GM23248 (cell line): ENCODE results near the gene GANC. TPM values are rescaled to one million over a fixed set of nuclear protein-coding genes. Genes with fewer than 3 reads are reported as not detected.

Experiments
- DNase-seq: peaks from one replicate; pipeline ENCODE4 v3.0.0-alpha.2; 2015
- H2AFZ ChIP-seq: fragments of 200-600 bp; sonication (generic); 2 replicates; pipeline ENCODE4 v1.6.1; 2016; ENCODE audit warnings: antibody characterized with exemption
- H3F3A ChIP-seq: fragments of 200-600 bp; sonication (generic); 2 replicates; pipeline ENCODE4 v1.6.1; 2016; ENCODE audit warnings: mild to moderate bottlenecking, antibody characterized with exemption, mixed run types; ENCODE audit not compliant: insufficient read depth
- H3K27ac ChIP-seq: fragments of 200-600 bp; sonication (generic); 2 replicates; pipeline ENCODE4 v1.5.1; 2016; ENCODE audit warnings: mild to moderate bottlenecking
- H3K27me3 ChIP-seq: fragments of 200-600 bp; sonication (generic); replicated peaks from 2 replicates; pipeline ENCODE4 v1.6.1; 2016; ENCODE audit warnings: mild to moderate bottlenecking; ENCODE audit not compliant: insufficient read depth
- H3K36me3 ChIP-seq: fragments of 200-600 bp; sonication (generic); 2 replicates; pipeline ENCODE4 v1.6.1; 2016; ENCODE audit warnings: low read depth, mild to moderate bottlenecking
- H3K4me1 ChIP-seq: fragments of 200-600 bp; sonication (generic); 2 replicates; pipeline ENCODE4 v1.6.1; 2016; ENCODE audit warnings: mild to moderate bottlenecking; ENCODE audit not compliant: insufficient read depth
- H3K4me2 ChIP-seq: fragments of 200-600 bp; sonication (generic); one replicate; pipeline ENCODE4 v1.6.1; 2016; ENCODE audit warnings: mild to moderate bottlenecking; ENCODE audit not compliant: unreplicated experiment
- H3K4me3 ChIP-seq: fragments of 200-600 bp; sonication (generic); 2 replicates; pipeline ENCODE4 v1.5.1; 2016; ENCODE audit warnings: mild to moderate bottlenecking
- H3K79me2 ChIP-seq: fragments of 200-600 bp; sonication (generic); 2 replicates; pipeline ENCODE4 v1.6.1; 2016; ENCODE audit warnings: mild to moderate bottlenecking; ENCODE audit not compliant: insufficient read depth
- H3K9ac ChIP-seq: fragments of 200-600 bp; sonication (generic); 2 replicates; pipeline ENCODE4 v1.6.1; 2016; ENCODE audit warnings: mild to moderate bottlenecking
- H3K9me2 ChIP-seq: fragments of 200-600 bp; sonication (generic); 2 replicates; pipeline ENCODE4 v1.6.1; 2016; ENCODE audit warnings: mixed run types, mild to moderate bottlenecking, moderate library complexity; ENCODE audit not compliant: insufficient read depth
- H3K9me3 ChIP-seq: fragments of 200-600 bp; sonication (generic); one replicate; pipeline ENCODE4 v1.6.1; 2017; ENCODE audit warnings: low read depth
- H4K20me1 ChIP-seq: fragments of 200-600 bp; sonication (generic); 2 replicates; pipeline ENCODE4 v1.6.0; 2016; ENCODE audit not compliant: insufficient read depth
- EZH2 ChIP-seq: fragments of 200-600 bp; sonication (generic); IDR thresholded peaks from 2 replicates; pipeline ENCODE4 v1.6.1; 2018; ENCODE audit warnings: antibody characterized with exemption, mild to moderate bottlenecking; ENCODE audit not compliant: insufficient read depth, poor library complexity, severe bottlenecking
- EZH2phosphoT487 ChIP-seq: fragments of 200-600 bp; sonication (generic); IDR thresholded peaks from 2 replicates; pipeline ENCODE4 v1.6.1; 2018; ENCODE audit warnings: antibody characterized with exemption, moderate library complexity, mild to moderate bottlenecking, low read depth; ENCODE audit not compliant: insufficient read depth
- WGBS, 2 experiments: methylation state at CpG; one replicate each; pipeline ENCODE4 v1.1.6; 2015 to 2017; ENCODE audit warnings: low lambda C conversion rate in 2 of 2, low coverage in 1 of 2; ENCODE audit errors: missing lambda C conversion rate in 2 of 2; 5-methylcytosine and 5-hydroxymethylcytosine counted together
- in situ Hi-C: fragments of 300-500 bp; cut with MboI; formaldehyde crosslinking; loops from 2 replicates; pipeline ENCODE4 v1.15.0; 2020
- polyA plus RNA-seq: library from polyadenylated mRNA; unstranded; fragments of >200 nt; fragmentation: Nextera tagmentation; extraction: Ambion mirVana; gene quantifications from 2 replicates; pipeline ENCODE4 v1.2.1, GENCODE V29; 2016
- total RNA-seq: library from RNA; depleted of rRNA; stranded (reverse); fragments of >200 nt; shearing (Covaris generic); gene quantifications from 2 replicates; pipeline ENCODE4 v1.2.3, GENCODE V29; 2014

Gene GANC
- total and polyA plus RNA-seq, 2 experiments from 2014 or later: 21.4 to 26.8 TPM

GRCh38 chr15:42401544-42402454 is 128.8 kb downstream of the GANC start:
- Histone ChIP-seq H2AFZ (no peak overlapping the region), H3K9me2 (no peaks in the 10 kb centered on the region), H3K27me3 (no peaks in the 10 kb centered on the region), H3K4me3 (no peak overlapping the region), H3K79me2 (no peaks in the 10 kb centered on the region), H3K4me1 (no peaks in the 10 kb centered on the region), H3F3A (no peaks in the 10 kb centered on the region), H3K36me3 (0 out of 2 replicates have a peak, but pooled peaks cover 3% of the 10 kb centered on the region), H3K9ac (no peak overlapping the region), H4K20me1 (no peaks in the 10 kb centered on the region), H3K27ac (no peak overlapping the region), H3K9me3 (no peaks in the 10 kb centered on the region), H3K4me2 (no peak overlapping the region)
- WGBS, 2 experiments: 93 to 95% methylated on average over 24 of the region's 24 CpGs
- TF ChIP-seq EZH2phosphoT487 (no peak), EZH2 (no peak)
- in situ Hi-C loops: no loop called here
- DNase-seq: no peak

GRCh38 chr15:42402455-42403205 is 129.6 kb downstream of the GANC start:
- Histone ChIP-seq H3K27ac (no peak overlapping the region), H3F3A (no peaks in the 10 kb centered on the region), H3K4me1 (no peaks in the 10 kb centered on the region), H2AFZ (no peak overlapping the region), H3K4me2 (no peak overlapping the region), H3K9ac (no peak overlapping the region), H3K27me3 (no peaks in the 10 kb centered on the region), H3K9me2 (no peaks in the 10 kb centered on the region), H3K36me3 (0 out of 2 replicates have a peak, but pooled peaks cover 3% of the 10 kb centered on the region), H3K9me3 (no peaks in the 10 kb centered on the region), H3K4me3 (no peak overlapping the region), H4K20me1 (no peaks in the 10 kb centered on the region), H3K79me2 (no peaks in the 10 kb centered on the region)
- in situ Hi-C loops: no loop called here
- WGBS, 2 experiments: 87 to 88% methylated on average over 15 of the region's 15 CpGs
- TF ChIP-seq EZH2phosphoT487 (no peak), EZH2 (no peak)
- no peak for DNase-seq

DNA sequence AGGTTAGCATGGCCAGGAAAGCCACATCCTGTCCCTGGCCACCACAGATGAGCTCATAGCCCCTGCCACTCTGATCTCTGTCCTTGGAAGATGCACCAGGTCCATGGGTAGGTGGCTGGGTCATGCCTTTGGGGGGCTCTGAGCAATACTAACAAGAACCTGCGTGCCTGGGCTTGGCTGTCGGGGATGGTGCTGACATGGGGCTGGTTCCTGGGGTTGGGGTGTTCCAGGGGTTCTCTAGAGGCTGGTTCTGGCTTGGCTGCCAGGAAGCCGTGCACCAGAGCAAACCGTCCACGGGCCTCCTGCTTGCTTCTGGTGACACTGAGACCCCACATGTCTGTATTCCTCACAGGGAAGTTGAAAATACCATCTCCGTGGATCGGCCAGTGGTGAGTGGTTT is 130.4 kb downstream of the GANC start:
- Histone ChIP-seq H3K27ac (no peak overlapping the region), H3K27me3 (no peaks in the 10 kb centered on the region), H3K4me3 (no peak overlapping the region), H3K79me2 (no peaks in the 10 kb centered on the region), H3K9me2 (no peaks in the 10 kb centered on the region), H3K36me3 (0 out of 2 replicates have a peak, but pooled peaks cover 3% of the 10 kb centered on the region), H3K9ac (no peak overlapping the region), H4K20me1 (no peaks in the 10 kb centered on the region), H2AFZ (no peak overlapping the region), H3F3A (no peaks in the 10 kb centered on the region), H3K9me3 (no peaks in the 10 kb centered on the region), H3K4me1 (no peaks in the 10 kb centered on the region), H3K4me2 (no peak overlapping the region)
- in situ Hi-C loops: no loop called here
- 96 to 98% methylated on average over 7 of the region's 7 CpGs for WGBS, 2 experiments
- TF ChIP-seq EZH2 (no peak), EZH2phosphoT487 (no peak)
- DNase-seq: no peak

DNA sequence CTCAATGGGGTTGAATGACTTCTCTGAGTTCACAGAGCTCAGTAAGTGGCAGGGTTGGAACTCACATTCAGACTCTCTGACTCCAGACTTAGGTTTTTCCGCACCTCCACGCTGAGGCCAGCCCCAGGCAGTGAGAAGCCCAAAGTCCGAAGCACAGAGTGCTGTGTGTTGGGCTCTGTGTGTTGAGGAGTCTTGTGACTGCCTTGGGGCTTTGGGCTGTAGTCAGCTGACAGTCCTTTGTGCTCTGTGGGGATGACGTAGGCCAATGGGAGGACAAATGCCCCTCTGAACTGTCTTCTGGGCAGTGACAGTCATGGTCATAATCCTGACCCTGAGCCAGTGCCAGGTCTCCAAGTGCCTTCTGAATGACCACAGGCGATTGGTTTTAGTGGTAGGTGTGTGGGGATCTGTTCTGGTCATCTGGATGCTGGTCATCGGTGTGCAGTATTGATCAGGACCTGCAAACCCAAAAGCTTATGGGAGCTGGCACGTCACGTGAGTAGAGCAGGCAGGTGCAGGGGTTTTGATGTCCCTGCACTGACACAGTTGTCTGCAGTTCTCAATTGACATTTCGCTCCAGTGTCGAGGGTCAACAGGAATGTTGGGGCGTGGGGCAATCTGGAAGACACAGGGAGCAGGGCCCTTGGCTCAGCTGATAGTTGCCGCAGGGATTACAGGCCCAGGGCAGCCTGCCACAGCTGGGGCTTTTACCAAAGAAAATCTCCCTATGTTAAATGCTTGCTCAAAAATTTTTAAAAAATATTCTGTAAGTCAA is 131.6 kb downstream of the GANC start:
- no peak for DNase-seq
- Histone ChIP-seq H3K9me2 (no peaks in the 10 kb centered on the region), H4K20me1 (no peaks in the 10 kb centered on the region), H3K79me2 (no peaks in the 10 kb centered on the region), H3K9me3 (no peaks in the 10 kb centered on the region), H2AFZ (no peak overlapping the region), H3K4me1 (no peaks in the 10 kb centered on the region), H3F3A (no peaks in the 10 kb centered on the region), H3K4me2 (no peak overlapping the region), H3K9ac (no peak overlapping the region), H3K27ac (no peak overlapping the region), H3K36me3 (peaks cover 3% of the 10 kb centered on the region; the same call in 1 of the 2 replicates), H3K4me3 (no peak overlapping the region), H3K27me3 (no peaks in the 10 kb centered on the region)
- in situ Hi-C loops: no loop called here
- no peak for TF ChIP-seq EZH2phosphoT487
- no peak for TF ChIP-seq EZH2
- WGBS, 2 experiments: 76 to 84% methylated on average over 11 to 12 of the region's 12 CpGs
